ENCODE measurements around the gene PRDM15.

PRDM15 gene

DNA sequence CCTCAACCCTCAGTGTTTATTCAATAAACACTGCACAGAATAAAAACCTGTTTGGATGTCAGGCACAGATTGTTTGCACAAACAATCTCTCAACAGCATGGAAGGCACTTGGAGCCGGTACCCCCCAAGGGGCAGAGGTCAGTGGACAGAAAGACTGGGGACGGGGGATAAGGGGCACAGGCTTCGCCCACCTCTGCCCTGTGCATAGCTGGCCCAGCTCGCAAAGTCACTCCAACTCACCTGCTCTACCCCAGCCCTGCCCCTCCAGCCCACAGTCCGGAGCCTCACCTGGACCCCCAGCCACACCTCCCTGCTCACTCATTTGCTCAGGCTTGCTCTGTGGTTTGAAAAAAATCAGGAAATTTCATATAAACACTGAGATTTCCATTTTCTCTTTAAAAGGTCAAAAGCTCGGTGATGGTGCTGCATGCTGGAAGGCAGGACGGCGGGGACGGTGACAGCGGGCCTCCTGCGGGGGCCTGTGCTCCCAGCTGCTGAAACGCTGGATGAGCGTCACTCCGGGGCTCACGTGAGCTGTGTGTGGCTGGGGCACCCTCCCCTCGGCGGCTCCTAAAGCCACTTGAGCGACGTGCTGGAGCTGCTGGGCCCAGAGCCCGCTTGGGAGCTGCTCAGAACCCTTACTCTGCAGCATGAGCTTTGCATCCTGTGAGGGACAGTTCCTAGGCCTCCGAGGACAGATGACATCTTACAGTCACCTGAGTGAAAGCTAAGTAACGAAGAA is 54.5 kb downstream of the PRDM15 start:
- DNase-seq (ENCODE audit: low spot score) = no peak

DNA sequence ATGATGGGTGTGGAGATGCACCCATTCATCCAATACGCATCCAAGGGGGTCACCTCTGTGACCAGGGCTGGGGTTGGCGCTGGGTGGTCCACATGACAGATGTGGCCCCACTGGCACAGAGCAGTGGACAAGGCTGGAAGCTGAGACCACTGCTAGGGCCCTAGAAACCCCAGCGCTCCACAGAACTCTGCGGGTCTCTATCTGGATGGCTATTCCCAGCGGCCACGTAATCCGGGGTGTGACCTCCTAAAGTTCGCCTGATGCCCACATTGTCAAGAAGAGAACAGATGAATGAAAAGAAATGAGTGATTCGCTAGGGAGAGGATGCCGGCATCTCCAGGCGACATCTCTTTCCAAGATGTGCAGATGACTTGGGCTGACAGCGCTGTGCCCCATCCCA is 55.2 kb downstream of the PRDM15 start:
- no peak for DNase-seq (ENCODE audit: low spot score)

- DNase-seq (ENCODE audit: low spot score) = no peak
Observed at GRCh38 chr21:41823166-41823565, 56.0 kb downstream of the PRDM15 start.

DNA sequence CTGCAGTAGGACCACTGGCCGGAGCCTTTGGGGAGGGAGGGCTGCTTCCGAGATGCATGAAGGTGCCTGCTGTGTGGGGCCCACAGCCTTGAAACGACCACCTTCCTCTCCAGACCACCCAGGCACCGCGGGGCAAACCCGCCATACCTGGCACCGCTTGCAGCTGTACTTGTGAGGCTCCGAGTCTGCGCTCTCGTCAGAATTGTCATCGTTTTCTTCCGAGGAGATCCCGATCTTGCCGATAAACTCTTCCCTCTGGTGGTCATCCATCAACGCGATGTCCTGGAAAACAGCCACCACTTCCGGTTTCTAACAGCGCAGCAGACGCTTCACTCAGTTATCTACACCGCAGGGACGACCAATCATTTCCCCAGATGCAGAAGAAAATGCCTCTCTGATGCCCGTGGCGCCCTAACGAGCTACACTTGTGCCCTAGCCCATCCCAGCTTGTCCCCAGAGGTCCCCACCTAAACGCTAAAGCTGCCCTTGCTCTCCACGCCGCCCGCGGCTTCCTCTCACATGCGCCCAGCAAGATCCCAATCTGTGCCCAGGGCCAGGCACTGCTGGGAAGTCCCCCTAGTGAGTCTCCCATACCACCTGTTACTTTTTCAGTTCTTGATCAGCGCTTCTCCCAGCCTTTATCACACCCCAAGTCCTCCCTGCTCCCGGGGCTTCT is 57.2 kb downstream of the PRDM15 start:
- no peak for DNase-seq (ENCODE audit: low spot score)

DNA sequence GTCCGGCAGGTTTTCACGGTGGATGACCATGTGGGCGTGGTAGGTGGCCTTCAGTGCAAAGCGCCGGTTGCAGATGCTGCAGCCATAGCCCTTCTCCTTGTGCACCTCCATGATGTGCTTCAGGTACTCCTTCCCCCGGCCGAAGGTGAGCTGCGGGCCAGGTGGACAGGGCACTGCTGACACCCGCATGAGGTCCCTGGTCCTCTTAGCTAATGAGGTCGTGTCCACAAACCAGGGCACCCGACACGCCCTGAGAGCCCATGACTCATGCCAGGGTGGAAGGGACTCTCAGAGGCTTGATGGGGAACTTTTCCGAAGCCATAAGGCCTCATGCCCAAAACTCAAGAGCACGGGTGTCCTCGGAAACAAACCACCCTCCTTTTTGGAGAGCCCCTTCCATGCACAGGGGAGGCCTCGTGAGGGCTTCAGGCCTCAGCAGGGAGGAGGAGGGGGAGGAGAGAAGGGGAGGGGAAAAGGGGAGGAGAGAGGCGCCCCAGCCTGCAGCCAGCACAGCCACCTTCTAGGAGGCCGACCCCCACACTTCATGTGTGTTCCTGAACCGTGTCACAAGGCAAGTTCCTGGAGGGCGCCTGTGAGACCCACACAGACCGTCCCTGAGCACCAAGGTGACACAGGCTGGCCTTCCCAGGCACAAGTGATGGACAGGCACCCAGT is 57.9 kb downstream of the PRDM15 start:
- no peak for DNase-seq (ENCODE audit: low spot score)

GRCh38 chr21:41820384-41821080 is 58.6 kb downstream of the PRDM15 start:
- DNase-seq (ENCODE audit: low spot score) = no peak

DNA sequence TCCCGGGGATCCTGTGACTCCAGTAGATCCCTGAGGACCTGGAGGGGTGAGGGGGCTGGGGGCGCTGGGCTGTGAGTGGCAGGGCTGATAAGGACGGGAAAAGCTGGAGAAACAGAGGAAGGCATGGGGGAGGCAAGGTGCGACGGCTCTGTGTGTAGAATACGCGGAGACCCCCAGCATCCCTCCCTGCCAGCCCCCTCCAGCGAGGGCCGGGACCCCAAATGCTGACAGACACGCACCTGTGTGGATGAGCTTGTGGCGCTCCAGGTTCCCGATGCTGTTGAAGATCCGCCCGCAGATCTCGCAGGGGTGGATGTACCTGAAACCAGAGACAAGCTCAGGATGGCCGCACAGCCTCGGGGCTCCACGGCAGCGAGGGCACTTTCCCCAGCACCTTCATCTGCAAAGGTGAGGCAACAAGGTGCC is 59.3 kb downstream of the PRDM15 start:
- no peak for DNase-seq (ENCODE audit: low spot score)

GRCh38 chr21:41819236-41819855 is 59.8 kb downstream of the PRDM15 start:
- no peak for DNase-seq (ENCODE audit: low spot score)

DNA sequence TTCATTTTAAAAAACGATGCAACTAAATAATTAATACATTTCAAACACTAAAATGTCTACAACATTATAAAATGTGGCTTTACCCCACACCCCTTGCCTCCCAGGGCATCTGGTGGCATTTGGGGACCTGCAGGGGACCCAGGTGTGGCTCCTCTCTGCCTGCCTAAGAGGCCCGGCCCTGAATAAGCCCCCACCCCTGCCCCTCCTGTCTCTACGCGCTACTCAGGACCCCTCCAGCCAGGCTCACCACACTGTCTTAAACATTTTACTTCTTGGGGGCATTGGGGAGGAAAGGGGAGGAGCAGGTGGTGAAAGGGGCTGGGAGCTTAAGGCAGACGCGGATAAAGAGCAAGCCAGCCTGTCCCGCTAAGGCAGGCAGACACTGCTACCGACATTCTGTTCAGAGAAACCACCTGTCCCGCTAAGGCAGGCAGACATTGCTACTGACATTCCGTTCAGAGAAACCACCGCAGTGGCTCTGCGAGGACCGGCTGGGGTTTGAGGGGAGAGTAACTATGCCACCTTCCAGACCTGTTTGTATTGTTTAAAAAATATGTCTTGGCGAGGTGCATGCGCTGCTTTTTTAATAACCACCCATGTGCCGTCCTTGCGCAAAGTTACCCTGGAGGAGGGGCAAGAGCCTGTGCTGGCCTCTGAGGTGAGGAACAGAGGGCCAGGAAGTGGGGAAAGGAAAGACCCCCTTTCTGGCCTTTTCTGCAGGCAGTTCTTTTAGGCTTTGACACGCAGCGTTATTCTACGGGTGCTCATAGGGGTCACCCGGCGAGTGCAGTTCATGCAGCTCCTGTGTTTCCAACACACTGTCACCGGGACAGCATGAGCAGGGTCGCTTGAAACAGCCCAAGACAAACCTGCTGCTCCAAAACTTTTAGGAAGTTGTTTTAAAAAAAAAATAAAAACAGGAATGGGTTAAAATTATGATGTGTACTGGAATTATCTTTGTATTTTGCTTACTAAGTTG is 61.0 kb downstream of the PRDM15 start:
- DNase-seq (ENCODE audit: low spot score) = no peak

GRCh38 chr21:41817228-41817627 is 61.9 kb downstream of the PRDM15 start:
- peak; percentile 76 for DNase-seq (ENCODE audit: low spot score)

DNA sequence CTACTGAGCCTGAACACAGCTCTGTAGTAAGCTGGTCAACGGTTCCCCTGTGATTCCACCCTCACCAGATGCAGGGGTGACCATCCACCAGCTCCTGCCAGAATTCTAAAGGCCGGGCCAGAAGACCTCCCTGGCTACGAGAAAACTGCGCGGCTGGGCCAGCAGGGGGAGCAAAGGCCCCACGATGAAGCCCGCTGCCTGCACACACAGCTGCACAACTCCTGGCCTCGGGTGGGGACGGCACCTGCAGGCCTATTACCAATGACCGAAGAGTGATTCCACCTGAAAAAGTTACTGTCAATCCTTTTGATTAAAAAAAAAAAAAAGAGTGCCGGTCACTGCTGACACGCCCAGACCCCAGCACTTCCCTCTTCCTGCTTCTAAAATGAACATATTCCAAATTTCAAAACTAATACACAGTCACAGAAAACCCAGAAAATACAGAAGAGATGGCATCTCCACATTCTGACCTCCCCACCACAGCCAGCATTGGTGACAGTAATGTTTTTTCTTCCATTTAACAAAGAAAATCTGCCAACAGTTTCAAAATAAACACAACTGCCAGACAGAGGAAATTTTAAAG is 62.5 kb downstream of the PRDM15 start:
- DNase-seq (ENCODE audit: low spot score) = peak; percentile 23

DNA sequence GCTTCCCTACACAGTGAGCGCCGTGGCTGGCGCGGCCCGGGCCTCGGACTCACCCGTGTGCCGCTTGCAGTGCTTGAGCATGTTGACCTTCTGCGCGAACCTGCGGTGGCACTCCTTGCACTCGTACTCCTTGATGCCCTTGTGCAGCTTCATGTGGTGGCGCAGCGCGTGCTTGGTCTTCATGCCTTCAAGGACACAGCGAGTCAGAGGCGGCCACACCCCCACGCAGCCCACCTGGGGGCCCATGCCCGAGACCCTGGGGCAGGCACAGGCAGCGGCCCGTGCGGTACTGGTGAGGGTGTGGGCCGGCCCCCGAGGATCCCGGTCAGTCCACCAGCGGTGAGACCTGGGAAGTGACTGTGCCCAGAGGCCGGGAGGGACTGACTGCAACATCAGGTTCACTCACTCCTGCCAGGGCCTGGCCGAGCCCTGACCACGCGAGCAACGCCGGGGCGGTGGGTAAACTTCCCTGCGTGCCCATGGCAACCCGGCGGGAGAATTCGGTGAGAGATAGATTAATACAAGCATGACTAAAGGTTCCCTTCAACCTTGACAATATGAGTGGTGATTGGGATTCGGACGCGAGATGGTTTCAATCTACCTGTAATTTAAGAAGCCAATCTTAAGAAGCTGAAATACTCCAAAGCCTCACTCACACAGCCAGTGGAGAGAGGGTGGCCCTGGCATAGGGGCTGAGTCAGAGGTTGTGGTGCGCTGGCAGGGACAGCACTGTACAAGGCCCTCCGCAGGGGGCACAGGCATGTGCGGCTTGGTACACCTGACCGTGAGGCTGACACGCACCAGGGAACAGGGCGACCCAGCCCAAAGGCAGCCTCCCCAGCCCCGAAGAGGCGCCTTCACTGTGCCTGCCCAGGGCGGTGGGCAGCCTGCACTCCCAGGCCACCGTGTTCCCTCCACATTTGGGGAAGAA is 63.2 kb downstream of the PRDM15 start:
- DNase-seq (ENCODE audit: low spot score) = no peak

DNA sequence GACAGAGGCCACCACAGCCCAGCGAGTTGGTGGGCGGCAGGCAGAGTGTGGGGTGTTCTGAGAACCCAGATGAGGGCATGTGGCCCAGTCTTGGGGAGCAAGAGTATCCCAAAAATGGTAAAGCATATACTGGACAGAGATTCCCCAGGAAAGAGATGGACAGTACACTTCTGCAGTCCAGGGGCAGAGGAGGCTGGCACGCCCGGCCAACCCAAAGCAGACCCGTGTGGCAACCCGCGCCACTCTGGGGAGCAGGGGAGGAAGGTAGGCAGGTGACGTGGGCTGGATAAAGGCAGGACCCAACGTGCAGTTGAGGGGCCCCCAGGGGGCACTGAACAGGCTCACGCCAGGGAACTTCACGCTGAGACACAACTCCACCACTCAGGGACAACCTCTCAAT is 65.9 kb downstream of the PRDM15 start:
- DNase-seq (ENCODE audit: low spot score) = no peak

- DNase-seq (ENCODE audit: low spot score) = no peak
Observed at GRCh38 chr21:41812679-41813078, 66.5 kb downstream of the PRDM15 start.

GRCh38 chr21:41810597-41810932 is 68.6 kb downstream of the PRDM15 start:
- no peak for DNase-seq (ENCODE audit: low spot score)

GRCh38 chr21:41809891-41810596 is 69.1 kb downstream of the PRDM15 start:
- DNase-seq (ENCODE audit: low spot score) = no peak

DNA sequence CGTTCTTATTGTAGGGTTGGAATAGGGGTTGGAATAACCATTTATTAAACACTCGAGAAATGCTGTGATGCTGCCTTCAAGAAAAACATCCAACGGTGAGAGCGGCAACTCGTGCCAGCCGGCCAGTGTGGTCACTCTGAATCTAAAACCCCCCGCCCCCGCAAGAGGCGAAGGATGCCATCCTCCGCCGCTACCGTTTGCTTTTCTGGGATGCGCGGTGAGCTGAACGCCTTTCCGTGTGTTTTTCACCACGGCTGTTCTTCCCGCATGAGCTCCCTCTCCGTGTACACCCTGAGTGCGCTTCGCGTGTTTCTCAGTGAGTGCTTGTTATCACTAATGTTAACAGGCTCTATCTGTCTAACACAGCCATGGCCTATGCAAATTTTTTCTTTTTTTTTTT is 70.3 kb downstream of the PRDM15 start:
- no peak for DNase-seq (ENCODE audit: low spot score)

GRCh38 chr21:41808094-41808493 is 71.0 kb downstream of the PRDM15 start:
- no peak for DNase-seq (ENCODE audit: low spot score)

DNA sequence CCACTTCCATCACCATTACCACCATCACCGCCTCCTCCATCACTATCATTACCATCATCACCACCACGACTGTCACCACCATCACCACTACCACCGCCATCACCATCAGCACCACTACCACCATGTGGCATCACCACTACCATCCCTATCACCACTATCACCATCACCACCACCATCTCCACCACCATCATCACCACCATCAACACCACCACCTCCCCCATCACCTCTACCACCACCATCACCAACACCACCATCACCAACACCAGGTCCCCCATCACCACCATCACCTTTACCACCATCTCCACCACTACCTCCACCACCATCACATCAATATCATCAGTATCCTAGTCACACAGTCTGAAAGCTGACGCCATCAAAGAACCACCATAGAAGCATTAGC is 72.4 kb downstream of the PRDM15 start:
- no peak for DNase-seq (ENCODE audit: low spot score)

Data from RKO (cell line).